Right kidney (tissue), 1 donor: ENCODE measurements around the gene DLG2.

Source experiments
- DNase-seq: peaks from one replicate; pipeline ENCODE4 v3.0.0-alpha.2; 2016

DLG2 gene

GRCh38 chr11:84751371-84751770 is 875.8 kb downstream of the DLG2 start:
- no peak for DNase-seq

DNA sequence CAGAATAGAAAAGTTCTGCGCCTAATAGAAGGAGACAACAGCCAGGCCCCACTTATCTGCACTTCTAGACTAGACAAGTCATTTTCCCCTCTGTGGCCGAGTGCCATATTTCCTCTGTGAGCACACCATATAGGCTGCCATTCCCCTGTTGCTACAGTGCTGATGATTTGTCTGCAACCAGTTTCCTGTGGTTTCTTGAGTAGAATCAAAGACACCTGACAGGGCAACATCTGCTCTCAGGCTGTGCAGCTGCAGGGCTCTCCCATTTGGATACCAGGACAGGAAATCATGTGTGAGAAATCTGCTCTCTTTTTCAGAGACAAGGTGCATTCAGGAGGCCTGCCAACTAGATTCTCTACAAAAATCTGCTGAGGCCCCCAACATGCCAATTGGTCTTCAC is 879.3 kb downstream of the DLG2 start:
- DNase-seq: no peak

DNA sequence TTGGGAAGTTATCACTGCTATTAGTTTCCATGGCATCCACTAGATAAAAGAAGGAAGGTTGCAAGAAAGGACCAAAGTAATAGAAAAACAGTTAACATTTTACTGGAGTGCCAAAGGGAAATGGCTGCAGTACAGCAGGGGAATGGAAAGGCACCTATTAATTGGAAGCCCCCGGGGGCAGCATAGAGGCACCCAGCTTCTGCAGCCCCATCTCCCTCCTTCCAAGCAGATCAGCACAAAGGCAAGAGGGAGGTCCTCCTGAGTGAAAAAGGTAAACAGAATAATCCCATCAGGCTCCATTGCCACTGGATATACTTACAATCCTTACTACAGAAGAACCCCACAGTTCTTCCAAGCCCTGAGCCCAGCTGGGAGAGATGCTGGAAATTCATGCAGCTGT is 887.1 kb downstream of the DLG2 start:
- no peak for DNase-seq

DNA sequence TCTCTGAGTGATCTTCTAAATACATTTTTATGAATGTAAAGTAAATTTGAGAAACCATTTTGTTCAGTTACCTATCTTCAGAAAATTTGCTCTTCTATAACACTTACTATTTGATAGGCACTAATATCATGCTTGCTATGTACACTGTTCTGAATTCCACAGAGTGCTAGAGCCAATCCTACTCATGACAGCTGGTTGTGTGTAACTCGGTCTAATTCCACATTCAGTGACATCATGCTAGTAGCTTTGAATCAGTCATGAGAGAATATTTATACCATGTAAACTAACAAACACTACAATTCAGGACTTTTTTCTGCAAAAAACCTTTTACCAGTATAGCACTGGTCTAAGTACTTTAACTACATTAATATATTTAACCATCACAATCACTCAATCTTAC is 902.9 kb downstream of the DLG2 start:
- DNase-seq: no peak

- no peak for DNase-seq
Measured at GRCh38 chr11:84722583-84723108, 904.5 kb downstream of the DLG2 start.

- DNase-seq: no peak
Measured at GRCh38 chr11:84721561-84721961, 905.6 kb downstream of the DLG2 start.

- DNase-seq: peak; percentile 35
Measured at GRCh38 chr11:84720706-84721402, 906.3 kb downstream of the DLG2 start.

- DNase-seq: peak; percentile 22
Measured at GRCh38 chr11:84719935-84720577, 907.1 kb downstream of the DLG2 start.

DNA sequence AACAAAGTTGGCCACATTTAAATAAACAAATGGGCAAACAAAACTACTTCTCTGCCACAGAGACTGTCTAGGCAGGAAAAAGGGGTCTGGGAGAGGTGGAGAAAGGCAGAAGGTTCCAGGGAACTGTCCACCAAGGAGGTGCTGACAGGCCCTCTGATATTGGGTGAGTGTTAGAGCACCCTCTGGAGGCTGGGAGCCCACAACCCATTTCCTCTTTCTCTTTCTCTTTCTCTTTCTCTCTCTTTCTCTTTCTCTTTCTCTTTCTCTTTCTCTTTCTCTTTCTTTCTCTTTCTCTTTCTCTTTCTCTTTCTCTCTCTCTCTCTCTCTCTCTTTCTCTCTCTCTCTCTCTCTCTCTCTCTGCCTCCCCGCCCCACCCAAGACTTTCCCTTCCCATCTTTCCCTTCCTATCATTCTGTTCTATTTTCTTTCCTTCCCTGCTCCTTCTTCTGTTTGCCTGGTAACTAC is 912.8 kb downstream of the DLG2 start:
- peak; percentile 13 for DNase-seq

GRCh38 chr11:84691830-84692229 is 935.3 kb downstream of the DLG2 start:
- peak; percentile 3 for DNase-seq

- no peak for DNase-seq
Measured at GRCh38 chr11:84687433-84687832, 939.7 kb downstream of the DLG2 start.

DNA sequence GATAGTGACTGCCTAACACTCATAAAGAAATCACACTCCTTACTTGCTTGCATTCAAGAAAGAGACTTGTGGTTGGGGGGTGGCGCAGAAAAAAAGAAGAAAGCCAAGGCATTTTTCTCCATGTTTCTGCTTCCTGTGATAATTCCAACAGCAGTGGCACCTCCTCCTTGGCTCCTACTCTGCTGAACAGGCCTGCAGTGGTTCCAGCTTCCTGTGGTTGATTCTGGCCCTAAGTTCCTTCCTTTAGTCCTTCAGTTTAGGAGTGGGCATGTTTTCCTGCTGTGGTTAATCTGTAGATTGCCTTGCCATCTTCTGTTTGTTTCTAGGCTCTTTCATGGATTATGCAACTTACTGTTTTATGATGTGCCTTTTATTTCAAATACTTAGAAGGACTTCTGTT is 940.4 kb downstream of the DLG2 start:
- no peak for DNase-seq

DNA sequence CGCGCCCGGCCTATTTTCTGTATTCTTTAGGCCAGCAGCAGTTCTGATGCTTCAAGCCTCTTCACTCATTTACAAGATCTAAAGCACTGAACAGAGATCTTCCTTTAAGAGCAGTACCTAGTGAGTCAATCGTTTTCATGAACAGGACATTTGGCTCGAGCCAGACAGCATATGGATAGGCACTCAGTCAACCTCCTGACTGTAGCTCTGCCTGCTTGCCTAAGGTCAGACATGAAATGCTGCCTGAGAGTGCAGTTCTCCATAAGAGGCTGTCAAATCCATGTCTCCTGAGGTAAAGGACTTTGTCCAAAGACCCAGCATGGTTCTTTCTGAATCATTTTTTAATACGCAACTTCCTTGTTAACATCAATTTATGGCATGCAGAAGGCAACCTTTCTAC is 941.2 kb downstream of the DLG2 start:
- DNase-seq: no peak

- DNase-seq: no peak
Measured at GRCh38 chr11:84685149-84685548, 942.0 kb downstream of the DLG2 start.

GRCh38 chr11:84681456-84681855 is 945.7 kb downstream of the DLG2 start:
- no peak for DNase-seq

DNA sequence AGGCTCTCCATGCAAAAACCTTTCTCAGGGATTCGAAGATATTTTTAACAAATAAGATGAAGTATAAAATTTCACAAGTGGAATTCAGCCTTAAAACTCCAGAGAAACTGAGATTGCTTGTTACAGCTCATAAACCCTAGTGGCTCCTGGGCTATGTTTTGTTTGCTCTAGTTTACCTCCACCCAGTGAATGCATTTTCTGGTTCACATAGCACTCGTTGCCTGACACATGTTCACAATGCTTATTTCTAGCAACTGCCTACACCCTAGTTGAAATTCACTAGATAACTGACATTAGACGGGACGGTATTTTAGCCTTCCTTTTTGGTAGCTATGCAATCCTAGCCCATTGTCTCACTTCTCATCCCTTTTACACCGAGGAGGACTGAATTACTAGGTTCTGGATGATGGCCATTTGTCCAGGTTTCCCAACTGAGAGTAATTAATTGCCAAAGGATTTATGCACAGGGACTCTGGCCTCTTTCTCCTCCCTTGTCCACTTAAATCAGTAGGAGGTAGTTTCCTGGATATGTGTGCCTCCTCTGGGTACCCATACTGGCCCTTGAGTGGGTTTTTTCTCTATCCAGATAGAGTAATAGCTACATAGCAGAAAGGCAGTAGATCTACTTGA is 951.6 kb downstream of the DLG2 start:
- DNase-seq: peak; percentile 25

DNA sequence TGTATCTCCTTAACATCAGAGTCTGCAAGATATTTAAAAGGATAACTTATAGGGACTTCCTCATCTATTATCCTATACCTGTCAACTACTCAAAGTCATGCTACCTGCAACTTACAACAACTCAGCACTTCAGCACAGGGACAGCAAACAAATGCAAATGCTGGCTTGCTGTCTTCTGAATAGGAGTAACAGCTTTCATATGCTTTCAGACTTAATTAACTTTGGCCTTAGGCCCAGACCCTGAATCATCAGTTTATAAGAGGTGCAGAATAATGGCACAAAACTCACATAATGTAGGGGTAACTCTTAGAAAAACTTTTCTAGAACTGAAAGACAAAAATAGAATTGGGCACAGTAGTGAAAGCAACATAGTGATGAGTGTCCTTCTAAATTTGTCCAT is 953.4 kb downstream of the DLG2 start:
- DNase-seq: no peak

DNA sequence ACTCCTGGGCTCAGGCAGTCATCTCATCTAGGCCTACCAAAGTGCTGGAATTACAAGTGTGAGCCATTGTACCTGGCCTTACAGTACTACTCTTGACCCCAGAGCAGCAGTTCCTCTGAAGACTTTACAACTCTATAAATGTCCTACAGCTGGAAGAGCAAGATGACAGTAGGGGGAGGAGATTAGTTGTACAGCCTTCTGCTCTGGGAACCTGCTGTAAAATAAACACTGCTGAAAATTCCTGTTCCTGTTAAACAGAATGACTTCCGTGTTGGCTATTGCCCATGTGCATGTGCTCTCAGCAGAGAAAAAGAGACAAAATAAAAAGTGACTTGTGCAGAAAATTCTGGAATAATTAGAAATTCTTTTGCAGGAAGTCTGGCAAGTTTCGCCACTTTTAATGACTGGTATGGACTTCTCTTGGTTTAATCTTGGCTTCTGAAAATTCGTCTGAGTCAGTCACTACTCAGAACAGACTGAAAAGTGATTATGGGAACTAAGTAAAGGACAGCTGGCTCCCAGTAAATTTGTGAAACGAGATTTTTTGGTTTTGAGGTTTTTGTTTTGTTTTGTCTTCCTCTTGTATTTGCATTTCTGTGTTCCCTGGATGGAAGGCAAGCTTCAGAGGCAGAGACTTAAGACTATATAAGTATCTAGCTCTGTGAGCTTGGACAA is 955.7 kb downstream of the DLG2 start:
- DNase-seq: no peak

DNA sequence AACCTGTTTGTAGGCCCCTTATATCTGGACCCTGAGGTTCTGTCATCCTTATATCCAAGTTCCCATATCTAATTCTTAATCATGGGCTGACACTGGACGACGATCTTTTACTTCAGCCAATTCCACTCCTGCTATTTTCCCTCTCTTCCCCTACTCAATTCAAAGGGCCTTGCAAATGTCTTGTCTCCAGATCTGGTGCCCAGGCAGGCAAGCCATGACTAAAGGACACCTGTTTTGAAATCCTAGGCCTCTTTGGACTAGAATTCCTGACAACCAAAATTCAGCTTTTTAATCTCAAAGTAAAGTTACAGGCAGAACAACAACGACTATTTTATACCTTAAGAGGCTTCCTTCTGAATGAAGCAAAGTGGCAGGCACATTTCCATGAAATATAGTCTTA is 963.4 kb downstream of the DLG2 start:
- no peak for DNase-seq

GRCh38 chr11:84660257-84660977 is 966.7 kb downstream of the DLG2 start:
- DNase-seq: no peak

GRCh38 chr11:84655712-84656111 is 971.4 kb downstream of the DLG2 start:
- DNase-seq: no peak

DNA sequence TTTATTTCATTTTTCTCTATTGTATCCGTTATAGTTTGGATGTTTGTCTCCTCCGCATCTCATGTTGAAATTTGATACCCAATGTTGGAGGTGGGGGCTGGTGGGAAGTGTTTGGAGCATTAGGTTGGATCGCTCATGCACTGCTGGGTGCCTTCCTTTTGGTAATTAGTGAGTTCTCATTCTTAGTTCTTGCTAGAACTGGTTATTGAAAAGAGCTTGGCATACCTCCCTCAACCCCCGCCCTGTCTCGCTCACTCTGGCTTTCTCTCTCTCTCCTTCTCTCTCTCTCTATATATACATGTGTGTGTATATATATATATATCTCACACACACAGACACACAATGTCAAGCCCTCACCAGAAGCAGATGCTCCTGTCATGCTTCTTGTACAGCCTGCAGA is 978.7 kb downstream of the DLG2 start:
- DNase-seq: no peak
